GM10248 (cell line): ENCODE measurements around the gene PARD3B.

ENCODE experiments used
- CTCF ChIA-PET: fragments of 300-600 bp; sonication (Branson Sonifier 250); formaldehyde crosslinking; extraction: SDS; loops from one replicate; lab custom pipeline; 2021; ENCODE audit warnings: antibody characterized with exemption; lab: Yijun Ruan, JAX
- POLR2A ChIA-PET: fragments of 350-650 bp; sonication (Branson Sonifier 250); formaldehyde crosslinking; extraction: SDS; loops from one replicate; lab custom pipeline; 2020; ENCODE audit warnings: antibody characterized with exemption; lab: Yijun Ruan, JAX
- DNase-seq: peaks from one replicate; pipeline ENCODE4 v3.0.0; 2012; ENCODE audit errors: extremely low spot score
- CTCF ChIP-seq: IDR thresholded peaks from 2 replicates; pipeline ENCODE4 v1.5.1; 2012; ENCODE audit warnings: mild to moderate bottlenecking, low read depth; ENCODE audit errors: extremely low read depth, missing control alignments, control extremely low read depth

The PARD3B gene

GRCh38 chr2:205245001-205245400, 699.7 kb downstream of the PARD3B start:
- no peak for DNase-seq
- CTCF ChIA-PET, result no interaction called here
- no peak for TF ChIP-seq CTCF
- POLR2A ChIA-PET, result no interaction called here

- CTCF ChIA-PET, result no interaction called here
- DNase-seq, result no peak
- POLR2A ChIA-PET, result no interaction called here
These were observed 700.4 kb downstream of the PARD3B start for GRCh38 chr2:205245652-205246051.

GRCh38 chr2:205259121-205259520, 713.8 kb downstream of the PARD3B start:
- ChIA-PET CTCF (no interaction called here), POLR2A (no interaction called here)
- DNase-seq, result no peak
- TF ChIP-seq CTCF, result no peak

More at GRCh38 chr2:205245652-205246051, 700.4 kb downstream of the PARD3B start:
- no peak for TF ChIP-seq CTCF

GRCh38 chr2:205261516-205262020, 716.3 kb downstream of the PARD3B start:
- ChIA-PET CTCF (no interaction called here), POLR2A (no interaction called here)
- no peak for TF ChIP-seq CTCF
- no peak for DNase-seq

- TF ChIP-seq CTCF, result no peak
- ChIA-PET CTCF (no interaction called here), POLR2A (no interaction called here)
- no peak for DNase-seq
These were observed 722.0 kb downstream of the PARD3B start for GRCh38 chr2:205267323-205267722.

GRCh38 chr2:205270689-205271088, 725.4 kb downstream of the PARD3B start:
- no peak for TF ChIP-seq CTCF
- DNase-seq, result no peak
- ChIA-PET CTCF (no interaction called here), POLR2A (no interaction called here)
